Esophagus muscularis mucosa (tissue), 4 donors: ENCODE measurements around the gene CABLES1. TPM values are rescaled to one million over a fixed set of nuclear protein-coding genes. Genes with fewer than 3 reads are reported as not detected.

Experiments used
- DNase-seq: peaks from one replicate; pipeline ENCODE4 v3.0.0-alpha.2; 2017; ENCODE audit errors: extremely low spot score
- H3K27ac ChIP-seq, 4 donors: fragments of 200-600 bp; sonication (generic); replicated peaks in 1 of 4; 1 replicate in 3 of 4; 2 replicates in 1 of 4; pipeline ENCODE4 v1.5.1; 2016 to 2019; ENCODE audit warnings: mild to moderate bottlenecking in 1 of 4
- H3K27me3 ChIP-seq, 4 donors: fragments of 200-600 bp; sonication (generic); one replicate each; pipeline versions ENCODE4 v1.5.1 to v1.6.0; 2016 to 2019
- H3K36me3 ChIP-seq, 4 donors: fragments of 200-600 bp; sonication (generic); one replicate each; pipeline ENCODE4 v1.5.1; 2016 to 2019
- H3K4me1 ChIP-seq, 4 donors: fragments of 200-600 bp; sonication (generic); one replicate each; pipeline ENCODE4 v1.5.1; 2016 to 2019
- H3K4me3 ChIP-seq, 4 donors: fragments of 200-600 bp; sonication (generic); 1 replicate in 2 of 4; 2 replicates in 2 of 4; pipeline ENCODE4 v1.5.1; 2016 to 2019; ENCODE audit warnings: mild to moderate bottlenecking in 4 of 4, moderate library complexity in 1 of 4
- H3K9me3 ChIP-seq, 4 donors: fragments of 200-600 bp; sonication (generic); 1 replicate in 3 of 4; 2 replicates in 1 of 4; pipeline ENCODE4 v1.5.1; 2016 to 2019
- EP300 ChIP-seq: sonication (generic); formaldehyde crosslinking; IDR thresholded peaks from one replicate; pipeline ENCODE4 v1.6.1; 2017; ENCODE audit warnings: antibody characterized with exemption
- POLR2A ChIP-seq: fragments of 450-650 bp; IDR thresholded peaks from one replicate; pipeline ENCODE4 v1.6.1; 2017; ENCODE audit warnings: antibody characterized with exemption, moderate library complexity, mild to moderate bottlenecking, low read depth
- POLR2AphosphoS5 ChIP-seq, 2 donors: sonication (generic); formaldehyde crosslinking; IDR thresholded peaks; one replicate each; pipeline ENCODE4 v1.6.1; 2017; ENCODE audit warnings: antibody characterized with exemption in 2 of 2
- WGBS: methylation state at CpG from one replicate; pipeline ENCODE4 v1.1.5; 2018; 5-methylcytosine and 5-hydroxymethylcytosine counted together
- intact Hi-C: fragments of 100-400 bp; cut with DNase I; formaldehyde crosslinking; loops from one replicate; pipeline ENCODE4 v1.15.1; 2023
- total RNA-seq, 4 donors: library from RNA; depleted of rRNA; stranded (reverse); fragments of >200 nt; gene quantifications; one replicate each; pipeline versions ENCODE4 v1.1.0 to v1.2.1, GENCODE V29; 2016
- TF ChIP-seq, protein P1 (sequence below), 3 experiments: fragments of 200-600 bp in 2 of 3; fragments of 450-650 bp in 1 of 3; sonication (generic) in 2 of 3; IDR thresholded peaks; one replicate each; pipeline ENCODE4 v1.5.1; 2017 to 2019; ENCODE audit warnings: antibody characterized with exemption in 3 of 3, mild to moderate bottlenecking in 2 of 3, moderate library complexity in 1 of 3

CABLES1 gene
- total RNA-seq, 4 donors from 2014 or later = 3.8 to 8.3 (median 6.4) TPM

DNA sequence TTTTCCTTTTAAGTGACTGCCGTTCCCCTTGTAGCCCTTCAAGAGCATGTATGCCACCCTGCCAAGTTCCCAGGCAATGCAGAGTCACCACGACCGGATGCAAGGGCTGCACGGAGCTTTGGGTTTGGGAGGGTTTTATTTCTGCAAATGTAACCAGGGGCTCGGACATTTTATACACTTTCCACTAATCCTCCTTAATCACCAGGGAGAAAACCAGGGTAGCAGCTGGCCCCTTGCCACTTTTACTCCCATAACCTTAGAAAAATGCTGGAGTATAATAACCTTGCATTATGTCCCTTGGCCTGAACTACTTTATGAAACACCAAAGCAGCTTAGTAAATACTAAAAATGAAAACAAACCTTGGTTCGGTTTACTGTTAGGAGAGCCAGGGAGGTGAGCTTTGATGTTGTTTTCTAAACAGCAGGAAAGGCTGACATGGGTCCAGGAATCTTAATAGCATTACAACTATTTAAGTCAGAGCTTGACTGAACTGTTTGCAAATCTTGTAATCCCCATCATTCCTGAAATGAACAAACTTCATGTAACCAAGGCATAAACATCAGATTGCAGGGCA is 165.0 kb downstream of the CABLES1 start:
- no peaks in the 10 kb centered on the region for H3K27me3 ChIP-seq
- no peak overlapping the region for H3K27ac ChIP-seq
- no peak for DNase-seq
- peaks cover 0 to 6% (median 3%) of the 10 kb centered on the region in 4 donors for H3K4me1 ChIP-seq
- intact Hi-C loops = loop anchor here (5.0 kb wide), 1 partner anchor 48 kb away; no protein-coding TSS in a partner anchor
- H3K36me3 ChIP-seq = peaks cover 3 to 16% (median 10%) of the 10 kb centered on the region in 4 donors
- H3K4me3 ChIP-seq = no peak overlapping the region
- no peaks in the 10 kb centered on the region for H3K9me3 ChIP-seq
- TF ChIP-seq POLR2AphosphoS5 (IDR thresholded peaks at IDR 0.05) (no peak), EP300 (no peak), POLR2A (no peak)
- TF ChIP-seq, protein P1, sequence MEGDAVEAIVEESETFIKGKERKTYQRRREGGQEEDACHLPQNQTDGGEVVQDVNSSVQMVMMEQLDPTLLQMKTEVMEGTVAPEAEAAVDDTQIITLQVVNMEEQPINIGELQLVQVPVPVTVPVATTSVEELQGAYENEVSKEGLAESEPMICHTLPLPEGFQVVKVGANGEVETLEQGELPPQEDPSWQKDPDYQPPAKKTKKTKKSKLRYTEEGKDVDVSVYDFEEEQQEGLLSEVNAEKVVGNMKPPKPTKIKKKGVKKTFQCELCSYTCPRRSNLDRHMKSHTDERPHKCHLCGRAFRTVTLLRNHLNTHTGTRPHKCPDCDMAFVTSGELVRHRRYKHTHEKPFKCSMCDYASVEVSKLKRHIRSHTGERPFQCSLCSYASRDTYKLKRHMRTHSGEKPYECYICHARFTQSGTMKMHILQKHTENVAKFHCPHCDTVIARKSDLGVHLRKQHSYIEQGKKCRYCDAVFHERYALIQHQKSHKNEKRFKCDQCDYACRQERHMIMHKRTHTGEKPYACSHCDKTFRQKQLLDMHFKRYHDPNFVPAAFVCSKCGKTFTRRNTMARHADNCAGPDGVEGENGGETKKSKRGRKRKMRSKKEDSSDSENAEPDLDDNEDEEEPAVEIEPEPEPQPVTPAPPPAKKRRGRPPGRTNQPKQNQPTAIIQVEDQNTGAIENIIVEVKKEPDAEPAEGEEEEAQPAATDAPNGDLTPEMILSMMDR (IDR thresholded peaks at IDR 0.05) = no peak
- whole genome bisulfite sequencing = 54% methylated on average over 6 of the region's 6 CpGs

DNA sequence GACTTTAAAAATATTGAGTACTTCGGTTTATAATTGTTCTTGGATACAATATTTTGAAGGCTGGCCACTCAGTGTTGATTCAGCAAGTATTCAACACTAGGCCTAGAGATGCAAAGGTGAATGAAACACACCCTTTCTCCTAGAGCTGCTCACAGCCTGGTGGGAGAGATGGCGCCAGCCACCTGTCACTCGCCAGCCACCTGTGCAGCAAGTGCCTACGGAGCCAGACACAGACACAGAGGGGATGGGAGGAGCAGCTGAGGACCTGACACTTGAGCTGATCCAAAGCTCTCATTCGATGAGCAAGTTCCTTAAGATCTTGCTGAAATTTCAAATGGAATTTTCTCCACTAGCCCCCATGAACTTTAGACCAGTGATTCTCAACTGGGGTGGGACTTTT is 166.7 kb downstream of the CABLES1 start:
- 94% methylated on average over 5 of the region's 5 CpGs for WGBS
- Histone ChIP-seq H3K9me3 (no peaks in the 10 kb centered on the region), H3K36me3 (peaks cover 3 to 12% (median 10%) of the 10 kb centered on the region in 4 donors), H3K27ac (no peak overlapping the region), H3K4me3 (no peak overlapping the region), H3K27me3 (no peaks in the 10 kb centered on the region), H3K4me1 (peaks cover 0 to 6% (median 3%) of the 10 kb centered on the region in 4 donors)
- no peak for DNase-seq
- no peak for TF ChIP-seq POLR2AphosphoS5 (IDR thresholded peaks at IDR 0.05)
- TF ChIP-seq EP300 = no peak
- TF ChIP-seq, protein P1 (IDR thresholded peaks at IDR 0.05) = no peak
- no peak for TF ChIP-seq POLR2A
- intact Hi-C loops = loop anchor here (5.0 kb wide), 1 partner anchor 50 kb away; no protein-coding TSS in a partner anchor

DNA sequence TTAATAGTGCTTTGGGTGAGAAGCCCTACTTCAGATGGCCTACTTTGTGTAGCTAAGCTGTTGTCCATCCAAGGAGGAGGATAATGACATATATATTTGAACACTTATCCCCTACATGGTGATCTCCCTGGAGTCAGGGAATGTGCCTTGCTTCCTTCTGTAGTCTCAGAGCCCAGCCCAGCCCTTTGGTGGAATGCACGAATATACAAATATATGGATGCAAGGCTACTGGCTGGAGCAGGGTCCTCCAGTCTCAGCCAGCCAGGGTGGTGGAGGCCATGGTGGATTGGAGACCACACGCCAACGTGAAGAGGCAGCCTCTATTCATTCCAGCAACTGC is 167.2 kb downstream of the CABLES1 start:
- intact Hi-C loops = loop anchor here (5.0 kb wide), 1 partner anchor 50 kb away; no protein-coding TSS in a partner anchor
- TF ChIP-seq POLR2AphosphoS5 (IDR thresholded peaks at IDR 0.05) (no peak), EP300 (no peak), POLR2A (no peak)
- TF ChIP-seq, protein P1 (IDR thresholded peaks at IDR 0.05) = no peak
- Histone ChIP-seq H3K27me3 (no peaks in the 10 kb centered on the region), H3K36me3 (peaks cover 2 to 6% (median 5%) of the 10 kb centered on the region in 4 donors), H3K4me3 (no peak overlapping the region), H3K9me3 (no peaks in the 10 kb centered on the region), H3K4me1 (peaks cover 0 to 6% (median 3%) of the 10 kb centered on the region in 4 donors), H3K27ac (no peak overlapping the region)
- 87% methylated on average over 3 of the region's 3 CpGs for WGBS
- no peak for DNase-seq

DNA sequence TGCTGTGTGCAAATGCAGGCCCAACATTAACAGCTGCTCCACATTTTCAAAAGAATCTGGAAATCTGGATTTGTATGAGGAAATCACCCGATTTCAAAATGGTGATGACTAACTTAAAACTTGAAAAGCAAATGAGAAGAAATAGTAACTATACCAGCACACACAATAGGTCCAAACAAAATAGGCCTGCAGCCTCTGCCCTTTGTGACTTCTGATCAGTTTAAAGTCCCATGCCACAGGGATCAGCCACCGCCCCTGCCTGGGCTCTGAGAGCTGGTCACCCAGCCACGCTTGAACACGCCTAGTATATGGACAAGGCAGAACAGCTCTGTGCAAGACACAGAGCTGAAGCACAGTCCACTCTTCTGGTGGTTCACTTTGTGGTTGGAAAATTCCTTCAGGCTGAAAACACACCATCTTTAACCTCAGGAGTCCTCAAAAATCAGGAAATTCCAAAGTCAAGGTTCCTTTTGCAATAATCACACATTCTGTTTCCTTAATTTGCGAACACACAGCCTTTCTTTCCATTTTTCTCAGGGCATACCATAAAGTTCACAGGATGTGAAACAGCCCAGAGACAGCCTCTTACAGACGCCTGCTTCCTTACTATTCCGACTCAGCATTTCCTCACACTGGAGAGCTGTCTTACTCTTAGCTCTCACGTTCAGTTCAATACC is 167.7 kb downstream of the CABLES1 start:
- TF ChIP-seq, protein P1 (IDR thresholded peaks at IDR 0.05) = no peak
- TF ChIP-seq EP300 (no peak), POLR2A (no peak), POLR2AphosphoS5 (IDR thresholded peaks at IDR 0.05) (no peak)

More for the DNA sequence above, 167.7 kb downstream of the CABLES1 start:
- Histone ChIP-seq H3K4me1 (peaks cover 0 to 6% (median 3%) of the 10 kb centered on the region in 4 donors), H3K27me3 (no peaks in the 10 kb centered on the region), H3K27ac (no peak overlapping the region), H3K9me3 (no peaks in the 10 kb centered on the region), H3K4me3 (no peak overlapping the region), H3K36me3 (peaks cover 0 to 1% (median under 1%) of the 10 kb centered on the region in 4 donors)
- intact Hi-C loops = loop anchor here (5.0 kb wide), 1 partner anchor 51 kb away; no protein-coding TSS in a partner anchor
- DNase-seq = no peak
- 89% methylated on average over 8 of the region's 8 CpGs for WGBS
